HepG2 (cell line): Measurements from ENCODE around the gene SLC19A1. TPM values are rescaled to one million over a fixed set of nuclear protein-coding genes. Genes with fewer than 3 reads are reported as not detected.

ENCODE experiments used
- ATAC-seq: fragments of 200-7000 bp; cut with Tn5 transposase; 3 replicates; pipeline ENCODE4 v1.9.1; 2020; ENCODE audit warnings: mild to moderate bottlenecking, moderate library complexity
- BruUV-seq: library from RNA; stranded (reverse); fragments of 400-500 nt; replicated peaks from 2 replicates; lab custom pipeline; 2021; lab: Mats Ljungman, UMichigan
- CTCF ChIA-PET: fragments of 300-600 bp; formaldehyde crosslinking; extraction: SDS; loops from one replicate; lab custom pipeline; 2021; ENCODE audit warnings: low total read pairs, inconsistent platforms, low intra/inter-chr PET ratio; lab: Yijun Ruan, JAX
- POLR2A ChIA-PET: fragments of 350-600 bp; sonication (Branson Sonifier 250); formaldehyde crosslinking; loops from one replicate; lab custom pipeline; 2020; ENCODE audit warnings: antibody characterized with exemption, inconsistent platforms; lab: Yijun Ruan, JAX
- DNase-seq: peaks from one replicate; pipeline ENCODE4 v3.0.0-alpha.2; 2015; ENCODE audit warnings: low spot score
- FAIRE-seq: peaks from 3 replicates; lab custom pipeline; 2011; peaks lifted over from hg19 to GRCh38; lab: Jason Lieb, UNC
- H2AFZ ChIP-seq: one replicate; pipeline ENCODE4 v1.6.1; 2011; ENCODE audit warnings: low read length, inconsistent platforms
- H3K27ac ChIP-seq: fragments of 300-600 bp; 3 replicates; pipeline ENCODE4 v1.8.0; 2011; ENCODE audit warnings: mixed run types, mild to moderate bottlenecking, mixed read lengths, low read length, inconsistent platforms; ENCODE audit not compliant: insufficient read depth; ENCODE audit errors: extremely low read length
- H3K27me3 ChIP-seq, 2 experiments: fragments of 200-600 bp in 1 of 2; 2 replicates in 1 of 2; 3 replicates in 1 of 2; pipeline versions ENCODE4 v1.6.0 to v1.8.0; 2011; ENCODE audit warnings: low read length in 2 of 2, mild to moderate bottlenecking in 2 of 2, moderate library complexity in 2 of 2, inconsistent platforms in 1 of 2; ENCODE audit not compliant: insufficient read depth in 2 of 2, control insufficient read depth in 1 of 2
- H3K36me3 ChIP-seq, 2 experiments: fragments of 200-600 bp in 1 of 2; replicated peaks in 1 of 2; 2 replicates in 1 of 2; 3 replicates in 1 of 2; pipeline versions ENCODE4 v1.5.1 to v1.8.0; 2011; ENCODE audit warnings: low read length in 2 of 2, inconsistent platforms in 1 of 2; ENCODE audit not compliant: insufficient read depth in 2 of 2, control insufficient read depth in 1 of 2
- H3K4me1 ChIP-seq: 2 replicates; pipeline ENCODE4 v1.5.1; 2012; ENCODE audit warnings: low read length, inconsistent platforms; ENCODE audit not compliant: insufficient read depth
- H3K4me2 ChIP-seq: 2 replicates; pipeline ENCODE4 v1.6.0; 2011; ENCODE audit warnings: low read depth, low read length, inconsistent platforms
- H3K4me3 ChIP-seq, 3 experiments: fragments of 200-600 bp in 1 of 3; sonication (generic), shearing (Covaris generic) in 1 of 3; replicated peaks in 1 of 3; 2 replicates each; pipeline ENCODE4 v1.5.1; 2011 to 2016; ENCODE audit warnings: low read length in 3 of 3, inconsistent platforms in 2 of 3, low read depth in 2 of 3, mild to moderate bottlenecking in 2 of 3, control low read depth in 1 of 3, mixed read lengths in 1 of 3; ENCODE audit not compliant: insufficient read depth in 1 of 3
- H3K79me2 ChIP-seq: one replicate; pipeline ENCODE4 v1.6.1; 2011; ENCODE audit warnings: low read length, inconsistent platforms; ENCODE audit not compliant: insufficient read depth
- H3K9ac ChIP-seq: 2 replicates; pipeline ENCODE4 v1.6.0; 2011; ENCODE audit warnings: mild to moderate bottlenecking, low read depth, low read length, inconsistent platforms; ENCODE audit not compliant: insufficient read depth
- H3K9me3 ChIP-seq: 2 replicates; pipeline ENCODE4 v1.5.1; 2012; ENCODE audit warnings: mild to moderate bottlenecking, low read length
- H4K20me1 ChIP-seq: 2 replicates; pipeline ENCODE4 v1.6.0; 2011; ENCODE audit warnings: inconsistent platforms, mild to moderate bottlenecking, low read length, moderate library complexity; ENCODE audit not compliant: insufficient read depth
- FOSL1 ChIP-seq: sonication (generic); formaldehyde crosslinking; IDR thresholded peaks from 2 replicates; pipeline ENCODE4 v1.9.0; 2021; ENCODE audit warnings: missing genetic modification reagents, borderline replicate concordance
- FUBP1 ChIP-seq: sonication (generic); formaldehyde crosslinking; IDR thresholded peaks from 2 replicates; pipeline ENCODE4 v1.5.1; 2020; ENCODE audit warnings: missing genetic modification reagents, mild to moderate bottlenecking, borderline replicate concordance
- KDM5A ChIP-seq: fragments of 200-600 bp; sonication (generic); IDR thresholded peaks from 2 replicates; pipeline ENCODE4 v1.7.0; 2018; ENCODE audit warnings: antibody characterized with exemption, mild to moderate bottlenecking, low read length, borderline replicate concordance
- NCOA1 ChIP-seq: sonication (generic); formaldehyde crosslinking; IDR thresholded peaks from 2 replicates; pipeline ENCODE4 v1.9.0; 2021; ENCODE audit warnings: missing genetic modification reagents
- TMF1 ChIP-seq: sonication (generic); formaldehyde crosslinking; IDR thresholded peaks from 2 replicates; pipeline ENCODE4 v1.8.1; 2022; ENCODE audit warnings: low read depth, missing genetic modification reagents
- YY1 ChIP-seq: IDR thresholded peaks from 2 replicates; pipeline ENCODE4 v1.6.1; 2011; ENCODE audit warnings: low read length, low read depth, moderate library complexity, mild to moderate bottlenecking; ENCODE audit not compliant: insufficient read depth, insufficient replicate concordance
- ZFP62 ChIP-seq: sonication (generic); formaldehyde crosslinking; IDR thresholded peaks from 2 replicates; pipeline ENCODE4 v1.4.0; 2020; ENCODE audit warnings: missing genetic modification reagents
- ZHX1 ChIP-seq: sonication (generic); formaldehyde crosslinking; IDR thresholded peaks from 2 replicates; pipeline ENCODE4 v1.8.1; 2022; ENCODE audit warnings: low read depth, mild to moderate bottlenecking, missing genetic modification reagents
- ZNF234 ChIP-seq: sonication (generic); formaldehyde crosslinking; conservative IDR thresholded peaks from 2 replicates; pipeline ENCODE4 v1.5.1; 2020; ENCODE audit warnings: mild to moderate bottlenecking, missing genetic modification reagents
- ZNF276 ChIP-seq: sonication (generic); formaldehyde crosslinking; IDR thresholded peaks from 2 replicates; pipeline ENCODE4 v1.4.0; 2020; ENCODE audit warnings: mild to moderate bottlenecking, low read depth, missing genetic modification reagents
- ZSCAN21 ChIP-seq: sonication (generic); formaldehyde crosslinking; IDR thresholded peaks from 2 replicates; pipeline ENCODE4 v1.8.0; 2022; ENCODE audit warnings: mild to moderate bottlenecking, missing genetic modification reagents, moderate library complexity, borderline replicate concordance
- WGBS: methylation state at CpG from one replicate; pipeline ENCODE4 v1.1.6; 2017; ENCODE audit warnings: low lambda C conversion rate; 5-methylcytosine and 5-hydroxymethylcytosine counted together
- in situ Hi-C: cut with HindIII; loops from 2 replicates; pipeline ENCODE4 v1.10.0; 2017; ENCODE audit warnings: low pct_unique_long_range_greater_than_20kb; ENCODE audit not compliant: extremely low pct_ligation_motif_present
- intact Hi-C: fragments of 100-400 bp; cut with micrococcal nuclease; formaldehyde crosslinking; loops from one replicate; pipeline ENCODE4 v1.10.0; 2022; ENCODE audit not compliant: unreplicated experiment
- polyA plus RNA-seq, 8 experiments: library from polyadenylated mRNA; depleted of rRNA in 3 of 8; stranded (reverse) in 7 of 8; unstranded in 1 of 8; fragments of >200 nt; fragmentation: Illumina TruSeq in 4 of 8; extraction: Trizol in 4 of 8; gene quantifications; 2 replicates each; pipeline versions ENCODE4 v1.2.1 to v1.2.3, GENCODE V29; 2011 to 2016; ENCODE audit warnings: low read depth in 4 of 8, missing spikeins in 1 of 8, mixed read lengths in 1 of 8; ENCODE audit not compliant: insufficient read depth in 1 of 8
- total RNA-seq, 5 experiments: library from RNA; depleted of rRNA; stranded (reverse); fragments of >200 nt; fragmentation: Illumina TruSeq; extraction: Trizol; gene quantifications; 2 replicates each; pipeline ENCODE4 v1.2.3, GENCODE V29; 2016; ENCODE audit warnings: low read depth in 1 of 5

The SLC19A1 gene
- total and polyA plus RNA-seq, 2 of the 13 experiments (the other 11 are each of a cell fraction or from before 2014, with no cell fraction given), result 21.8 to 23.0 TPM

GRCh38 chr21:45470773-45471524 lies 71.3 kb downstream of the SLC19A1 start (continued):
- no peak; the same call in 1 of the 2 replicates for TF ChIP-seq ZHX1 (CRISPR knock-in tag)
- TF ChIP-seq, all 625 proteins: peak for 66

- intact Hi-C loops (no loop called here), in situ Hi-C loops (no loop called here)
- no peak for ATAC-seq
- H3K36me3 ChIP-seq, result peaks cover 5 to 26% of the 10 kb centered on the region in 2 experiments
- ChIA-PET CTCF (no interaction called here), POLR2A (interaction anchor here (0.6 to 5.2 kb wide), 31 partner anchors 8 to 182 kb away, joined by 3 to 65 read pairs (median 4); partner anchors contain the start of gene POFUT2)
- H3K27ac ChIP-seq, result peak overlapping the region; percentile 99
- peaks cover 27% of the 10 kb centered on the region for H3K79me2 ChIP-seq
- H3K4me3 ChIP-seq, result peak overlapping the region; percentile 38 to 69 (median 42); a peak in 5 of 6 replicates
- TSS peak; percentile 81 for BruUV-seq
- H3K9me3 ChIP-seq, result no peaks in the 10 kb centered on the region
- peaks cover 75% of the 10 kb centered on the region for H3K4me1 ChIP-seq
- no peaks in the 10 kb centered on the region for H3K27me3 ChIP-seq
- peak overlapping the region; percentile 86 for H3K4me2 ChIP-seq
- no peak for DNase-seq
- 2% methylated on average over 7 of the region's 7 CpGs for WGBS
- peak overlapping the region; percentile 86 for H3K9ac ChIP-seq
- H4K20me1 ChIP-seq, result no peaks in the 10 kb centered on the region
- no peak for FAIRE-seq
- H2AFZ ChIP-seq, result no peak overlapping the region
- TF ChIP-seq ZNF234 (CRISPR knock-in tag) (0 out of 2 replicates have a peak, but pooled peaks have one; percentile 53), FOSL1 (0 out of 2 replicates have a peak, but pooled peaks have one; percentile 6), KDM5A (peak; percentile 51; the same call in 1 of the 2 replicates), ZFP62 (CRISPR knock-in tag) (no peak), ZSCAN21 (CRISPR knock-in tag) (0 out of 2 replicates have a peak, but pooled peaks have one; percentile 7), YY1 (peak; percentile 7), TMF1 (CRISPR knock-in tag) (no peak), NCOA1 (CRISPR knock-in tag) (no peak), ZNF276 (no peak), FUBP1 (CRISPR knock-in tag) (0 out of 2 replicates have a peak, but pooled peaks have one; percentile 5)
Measured at GRCh38 chr21:45470087-45470515, 72.1 kb downstream of the SLC19A1 start.
